ENCODE data around the gene KMT2B.

The KMT2B gene

GRCh38 chr19:35738021-35738886 is 20.5 kb downstream of the KMT2B start:
- TF ChIP-seq GATA1 (IDR thresholded peaks at IDR 0.05; ENCODE audit: low read depth, low read length) (no peak), POLR2A (IDR thresholded peaks at IDR 0.05; ENCODE audit: low read length) (no peak)
- no peak for DNase-seq

- no peak for DNase-seq
- TF ChIP-seq GATA1 (IDR thresholded peaks at IDR 0.05; ENCODE audit: low read depth, low read length) (no peak), POLR2A (IDR thresholded peaks at IDR 0.05; ENCODE audit: low read length) (no peak)
Observed at GRCh38 chr19:35738887-35739229, 21.1 kb downstream of the KMT2B start.

DNA sequence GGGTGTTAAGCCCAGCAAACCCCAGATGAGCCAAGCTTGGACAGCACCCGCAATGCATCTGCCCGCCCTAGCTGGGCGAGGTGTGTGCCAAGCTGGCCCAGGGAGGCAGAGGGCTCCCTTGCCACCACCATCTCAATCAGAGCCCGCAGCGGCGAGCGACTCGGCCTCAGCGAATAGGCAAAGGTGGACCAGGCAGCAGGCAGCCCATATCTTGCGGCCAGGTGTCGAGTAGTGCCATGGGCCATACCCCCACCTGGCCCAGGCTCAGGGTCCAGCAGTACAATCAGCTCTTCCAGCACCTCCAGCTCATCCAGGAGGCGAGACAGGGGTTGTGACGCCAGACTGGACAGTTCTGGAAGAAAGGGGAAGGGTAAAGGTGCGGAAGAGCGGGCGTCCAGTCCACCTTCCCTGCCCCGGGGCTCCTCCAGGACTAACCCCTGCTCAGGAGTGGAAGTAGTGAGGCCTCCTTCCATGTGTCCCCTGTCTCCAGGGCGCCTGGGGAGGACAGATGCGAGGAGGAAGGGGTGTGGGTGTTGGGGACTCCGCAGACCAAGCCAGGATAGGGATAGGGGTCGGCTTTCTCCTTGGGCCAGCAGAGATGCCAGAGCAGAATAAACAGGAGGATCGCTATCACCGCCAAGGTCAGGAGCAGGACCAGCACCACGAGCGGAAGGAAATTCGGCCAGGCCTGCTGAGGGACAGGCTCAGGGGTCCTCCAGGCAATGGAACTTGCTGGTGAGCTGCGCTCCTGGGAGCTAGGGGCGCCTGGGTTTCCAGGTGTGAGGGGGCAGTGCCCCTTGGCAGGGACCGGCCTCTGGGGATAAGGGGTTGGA is 21.7 kb downstream of the KMT2B start:
- TF ChIP-seq GATA1 (IDR thresholded peaks at IDR 0.05; ENCODE audit: low read depth, low read length) (no peak), POLR2A (IDR thresholded peaks at IDR 0.05; ENCODE audit: low read length) (no peak)
- DNase-seq = no peak

- no peak for DNase-seq
- TF ChIP-seq GATA1 (IDR thresholded peaks at IDR 0.05; ENCODE audit: low read depth, low read length) (no peak), POLR2A (IDR thresholded peaks at IDR 0.05; ENCODE audit: low read length) (no peak)
Observed at GRCh38 chr19:35740108-35740422, 22.3 kb downstream of the KMT2B start.

- TF ChIP-seq GATA1 (IDR thresholded peaks at IDR 0.05; ENCODE audit: low read depth, low read length) = no peak
- peak; percentile 62 for TF ChIP-seq POLR2A (IDR thresholded peaks at IDR 0.05; ENCODE audit: low read length)
Observed at GRCh38 chr19:35740423-35741202, 22.8 kb downstream of the KMT2B start.

DNA sequence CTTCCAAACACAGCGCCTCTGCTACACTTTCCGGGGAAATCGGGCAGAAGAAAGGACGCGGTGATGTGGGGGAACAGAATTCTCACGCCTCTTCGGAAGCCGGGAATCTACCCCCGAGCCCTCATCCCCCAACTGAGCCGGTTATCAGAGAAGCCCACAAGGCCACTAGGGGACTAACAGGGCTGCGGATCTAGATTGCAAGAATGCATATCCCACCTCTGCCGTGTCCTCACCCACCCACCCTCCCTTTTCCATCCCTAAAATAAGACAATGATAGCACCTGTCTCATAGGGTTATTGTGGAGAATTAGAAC is 23.4 kb downstream of the KMT2B start:
- no peak for DNase-seq
- TF ChIP-seq POLR2A (IDR thresholded peaks at IDR 0.05; ENCODE audit: low read length) (no peak), GATA1 (IDR thresholded peaks at IDR 0.05; ENCODE audit: low read depth, low read length) (no peak)

More at GRCh38 chr19:35740423-35741202, 22.8 kb downstream of the KMT2B start:
- peak; percentile 97 for DNase-seq

- DNase-seq = no peak
- no peak for TF ChIP-seq GATA1 (IDR thresholded peaks at IDR 0.05; ENCODE audit: low read depth, low read length)
Observed at GRCh38 chr19:35742121-35742724, 24.4 kb downstream of the KMT2B start, which contains the start of gene IGFLR1. IGFLR1 (minus strand) TSS chr19:35742452; CDS start chr19:35741180, 1,272 bp downstream.

DNA sequence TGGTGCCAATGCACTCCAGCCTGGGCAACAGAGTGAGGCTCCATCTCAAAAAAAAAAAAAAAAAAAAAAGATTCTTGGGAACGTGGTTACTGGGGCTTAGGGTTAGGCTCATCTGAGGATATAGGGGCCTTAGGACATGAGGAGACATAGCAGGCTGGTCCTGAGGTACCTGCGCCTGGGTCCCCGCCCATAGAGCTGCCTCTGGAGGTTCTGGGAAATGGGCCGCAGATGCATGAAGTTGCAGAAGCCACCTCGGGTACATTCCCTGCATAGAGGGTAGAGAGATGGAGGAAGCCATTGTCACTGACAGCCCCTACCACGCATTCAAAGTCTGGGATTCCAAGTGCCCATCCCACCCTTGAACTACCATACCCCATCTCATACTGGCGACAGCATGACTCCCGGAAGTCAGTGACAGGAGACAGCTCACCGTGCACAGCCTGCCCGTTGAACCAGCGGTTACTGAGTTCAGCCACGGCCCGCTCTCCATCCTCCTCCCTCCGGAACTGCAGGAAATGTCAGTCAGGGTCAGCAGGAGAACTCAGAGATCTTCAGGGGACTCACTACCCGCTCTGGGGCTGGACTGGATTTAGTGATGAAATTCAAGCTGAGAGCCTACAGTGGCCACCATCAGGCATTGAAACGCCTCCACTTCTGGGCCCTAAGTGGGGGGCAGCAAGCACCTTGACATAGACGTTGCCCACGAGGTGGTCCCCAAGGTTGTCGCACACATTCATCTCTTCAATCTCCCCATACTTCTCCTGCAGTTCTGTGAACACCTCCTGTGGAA is 26.0 kb downstream of the KMT2B start:
- DNase-seq = no peak
- TF ChIP-seq POLR2A (IDR thresholded peaks at IDR 0.05; ENCODE audit: low read length) (no peak), GATA1 (IDR thresholded peaks at IDR 0.05; ENCODE audit: low read depth, low read length) (no peak)

DNA sequence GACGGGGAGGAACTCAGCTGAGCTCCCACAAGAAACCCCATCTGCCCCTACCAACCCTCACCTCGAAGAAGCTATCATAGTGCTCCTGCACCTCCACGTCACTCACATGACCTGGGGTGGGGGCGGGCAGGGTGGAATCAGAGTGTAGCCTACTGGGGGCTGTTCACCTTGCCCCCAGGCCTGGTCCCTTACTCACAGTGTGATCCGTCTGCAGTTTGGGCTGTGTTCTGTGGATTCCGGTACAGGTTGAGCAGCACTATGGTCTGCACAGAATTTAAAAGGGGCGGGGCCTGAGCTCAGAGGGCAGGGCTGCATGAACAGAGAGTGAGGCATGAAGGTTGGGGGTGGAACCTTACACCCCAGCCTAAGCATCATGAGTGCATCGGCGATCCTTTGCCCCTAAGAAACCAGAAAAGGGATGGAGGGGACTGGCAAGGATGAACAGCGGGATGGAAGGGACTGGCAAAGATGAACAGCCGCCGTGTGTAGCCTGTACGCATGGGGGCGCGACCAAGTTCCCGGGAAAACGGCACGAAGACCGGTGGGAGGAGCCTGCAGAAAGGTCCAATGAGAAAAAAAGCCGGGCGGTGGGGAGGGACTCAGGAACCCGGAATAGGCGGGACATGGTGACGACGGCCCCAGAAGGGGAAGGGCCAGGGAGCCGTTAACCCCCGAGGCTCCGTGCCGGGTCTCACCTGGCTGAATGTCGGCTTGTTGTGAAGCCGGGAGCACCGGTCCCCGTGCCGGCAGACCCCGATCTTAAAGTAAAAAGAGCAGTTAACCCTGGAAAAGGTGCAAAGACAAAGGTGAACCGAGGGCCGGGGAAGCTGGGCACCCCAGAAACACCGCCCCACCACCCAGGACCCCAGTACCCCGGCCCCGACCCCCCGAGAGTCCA is 26.9 kb downstream of the KMT2B start:
- TF ChIP-seq POLR2A (IDR thresholded peaks at IDR 0.05; ENCODE audit: low read length) (peak; percentile 95), GATA1 (IDR thresholded peaks at IDR 0.05; ENCODE audit: low read depth, low read length) (no peak)

DNA sequence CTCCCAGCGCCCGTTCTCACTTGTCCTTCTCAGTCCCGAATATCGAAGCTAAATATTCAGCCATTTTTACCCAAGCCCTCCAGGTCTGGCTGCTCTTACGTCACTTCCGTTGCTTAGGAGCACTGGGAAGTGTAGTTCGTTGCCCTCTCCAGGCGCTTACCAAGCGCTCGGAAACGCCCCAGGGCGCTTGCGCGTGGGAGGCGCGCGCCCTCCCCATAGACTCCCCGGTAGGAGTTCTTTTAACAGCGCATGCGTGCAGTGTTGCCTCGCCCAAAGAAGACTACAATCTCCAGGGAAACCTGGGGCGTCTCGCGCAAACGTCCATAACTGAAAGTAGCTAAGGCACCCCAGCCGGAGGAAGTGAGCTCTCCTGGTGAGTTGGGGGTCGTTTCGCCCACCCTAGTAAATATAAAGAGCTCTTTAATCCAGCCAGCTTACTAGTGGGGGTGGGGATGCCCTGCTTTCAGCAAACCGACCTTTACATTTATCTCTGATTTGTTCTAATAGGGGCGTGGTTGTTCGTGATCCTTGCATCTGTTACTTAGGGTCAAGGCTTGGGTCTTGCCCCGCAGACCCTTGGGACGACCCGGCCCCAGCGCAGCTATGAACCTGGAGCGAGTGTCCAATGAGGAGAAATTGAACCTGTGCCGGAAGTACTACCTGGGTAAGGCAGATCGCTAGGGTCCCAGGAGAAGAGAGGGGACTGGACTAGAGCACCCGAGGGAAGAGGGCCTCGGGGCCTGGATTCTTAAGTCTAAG is 27.7 kb downstream of the KMT2B start, which contains the start of the genes PSENEN and U2AF1L4:
TSS of gene PSENEN (plus strand) at position 324 of the 759 bp plus-strand sequence. CDS start at position 604, 280 bp downstream.
TSS of gene U2AF1L4 (minus strand) at position 91 of the 759 bp plus-strand sequence. CDS start at position 64, 27 bp downstream.
- DNase-seq = peak; percentile 99 to 100
- TF ChIP-seq POLR2A (IDR thresholded peaks at IDR 0.05; ENCODE audit: low read length) (peak; percentile 46), GATA1 (IDR thresholded peaks at IDR 0.05; ENCODE audit: low read depth, low read length) (no peak)

More for the DNA sequence above, 26.9 kb downstream of the KMT2B start:
- peak; percentile 95 to 96 for DNase-seq

GRCh38 chr19:35746087-35746462 is 28.3 kb downstream of the KMT2B start:
- no peak for DNase-seq
- TF ChIP-seq POLR2A (IDR thresholded peaks at IDR 0.05; ENCODE audit: low read length) (no peak), GATA1 (IDR thresholded peaks at IDR 0.05; ENCODE audit: low read depth, low read length) (no peak)
